ENCODE measurements around the gene UBE2E1.
"Not testable (repeated sequence)": the region's sequence is repeated elsewhere in the genome, so short reads cannot be mapped to it uniquely, and the experiment has no call there.

The UBE2E1 gene

GRCh38 chr3:23837691-23838090, 31.9 kb downstream of the UBE2E1 start:
- TF ChIP-seq, protein P1, sequence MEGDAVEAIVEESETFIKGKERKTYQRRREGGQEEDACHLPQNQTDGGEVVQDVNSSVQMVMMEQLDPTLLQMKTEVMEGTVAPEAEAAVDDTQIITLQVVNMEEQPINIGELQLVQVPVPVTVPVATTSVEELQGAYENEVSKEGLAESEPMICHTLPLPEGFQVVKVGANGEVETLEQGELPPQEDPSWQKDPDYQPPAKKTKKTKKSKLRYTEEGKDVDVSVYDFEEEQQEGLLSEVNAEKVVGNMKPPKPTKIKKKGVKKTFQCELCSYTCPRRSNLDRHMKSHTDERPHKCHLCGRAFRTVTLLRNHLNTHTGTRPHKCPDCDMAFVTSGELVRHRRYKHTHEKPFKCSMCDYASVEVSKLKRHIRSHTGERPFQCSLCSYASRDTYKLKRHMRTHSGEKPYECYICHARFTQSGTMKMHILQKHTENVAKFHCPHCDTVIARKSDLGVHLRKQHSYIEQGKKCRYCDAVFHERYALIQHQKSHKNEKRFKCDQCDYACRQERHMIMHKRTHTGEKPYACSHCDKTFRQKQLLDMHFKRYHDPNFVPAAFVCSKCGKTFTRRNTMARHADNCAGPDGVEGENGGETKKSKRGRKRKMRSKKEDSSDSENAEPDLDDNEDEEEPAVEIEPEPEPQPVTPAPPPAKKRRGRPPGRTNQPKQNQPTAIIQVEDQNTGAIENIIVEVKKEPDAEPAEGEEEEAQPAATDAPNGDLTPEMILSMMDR (IDR thresholded peaks at IDR 0.05) = no peak
- no peaks in the 10 kb centered on the region for H3K9me3 ChIP-seq
- H3K4me1 ChIP-seq (ENCODE audit: control insufficient read depth in 1 of 2, insufficient read depth in 1 of 2, low read depth in 1 of 2, low read length in 1 of 2) = peaks cover 8 to 9% of the 10 kb centered on the region in 2 experiments

GRCh38 chr3:23840521-23840920, 34.8 kb downstream of the UBE2E1 start:
- Histone ChIP-seq H3K4me1 (ENCODE audit: control insufficient read depth in 1 of 2, insufficient read depth in 1 of 2, low read depth in 1 of 2, low read length in 1 of 2) (peaks cover 8 to 9% of the 10 kb centered on the region in 2 experiments), H3K27me3 (no peaks in the 10 kb centered on the region), H3K4me3 (ENCODE audit: low read depth in 1 of 2, low read length in 1 of 2) (no peak overlapping the region), H3K9me3 (no peaks in the 10 kb centered on the region), H3K36me3 (peaks cover 5% of the 10 kb centered on the region), H3K27ac (no peak overlapping the region)
- TF ChIP-seq, protein P1 (IDR thresholded peaks at IDR 0.05) = no peak

More at GRCh38 chr3:23837691-23838090, 31.9 kb downstream of the UBE2E1 start:
- H3K27ac ChIP-seq = no peak overlapping the region
- no peaks in the 10 kb centered on the region for H3K36me3 ChIP-seq
- no peak overlapping the region for H3K4me3 ChIP-seq (ENCODE audit: low read depth in 1 of 2, low read length in 1 of 2)
- H3K27me3 ChIP-seq = no peaks in the 10 kb centered on the region

DNA sequence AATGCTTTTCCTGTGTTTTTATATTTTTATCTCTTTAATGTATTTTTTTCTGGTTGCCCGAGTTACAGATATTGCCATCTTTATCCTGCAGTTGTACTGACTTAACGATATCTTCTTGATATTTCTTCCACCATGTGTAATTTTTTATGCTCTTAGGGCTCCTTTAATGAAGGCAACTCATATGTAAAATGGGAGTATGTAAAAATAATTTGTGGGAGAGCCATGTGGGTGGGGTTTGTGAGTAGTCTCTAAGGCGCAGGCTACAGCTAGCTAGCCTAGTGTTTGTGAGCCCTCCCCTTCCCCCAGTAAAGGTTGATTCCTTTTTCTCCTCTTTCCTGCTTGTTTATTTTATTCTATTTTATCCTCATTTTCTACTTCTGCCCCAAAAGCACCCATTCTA, 38.1 kb downstream of the UBE2E1 start:
- Histone ChIP-seq H3K27ac (no peak overlapping the region), H3K9me3 (no peaks in the 10 kb centered on the region), H3K4me3 (ENCODE audit: low read depth in 1 of 2, low read length in 1 of 2) (no peak overlapping the region), H3K4me1 (ENCODE audit: control insufficient read depth in 1 of 2, insufficient read depth in 1 of 2, low read depth in 1 of 2, low read length in 1 of 2) (peaks cover 8 to 9% of the 10 kb centered on the region in 2 experiments), H3K27me3 (no peaks in the 10 kb centered on the region), H3K36me3 (peaks cover 5% of the 10 kb centered on the region)
- TF ChIP-seq, protein P1 (IDR thresholded peaks at IDR 0.05) = no peak

GRCh38 chr3:23845326-23846216, 39.8 kb downstream of the UBE2E1 start:
- Histone ChIP-seq H3K9me3 (no peaks in the 10 kb centered on the region), H3K36me3 (peaks cover 5% of the 10 kb centered on the region), H3K4me3 (ENCODE audit: low read depth in 1 of 2, low read length in 1 of 2) (no peak overlapping the region), H3K27ac (no peak overlapping the region), H3K4me1 (ENCODE audit: control insufficient read depth in 1 of 2, insufficient read depth in 1 of 2, low read depth in 1 of 2, low read length in 1 of 2) (peaks cover 8 to 9% of the 10 kb centered on the region in 2 experiments), H3K27me3 (no peaks in the 10 kb centered on the region)
- TF ChIP-seq, protein P1 (IDR thresholded peaks at IDR 0.05) = no peak

DNA sequence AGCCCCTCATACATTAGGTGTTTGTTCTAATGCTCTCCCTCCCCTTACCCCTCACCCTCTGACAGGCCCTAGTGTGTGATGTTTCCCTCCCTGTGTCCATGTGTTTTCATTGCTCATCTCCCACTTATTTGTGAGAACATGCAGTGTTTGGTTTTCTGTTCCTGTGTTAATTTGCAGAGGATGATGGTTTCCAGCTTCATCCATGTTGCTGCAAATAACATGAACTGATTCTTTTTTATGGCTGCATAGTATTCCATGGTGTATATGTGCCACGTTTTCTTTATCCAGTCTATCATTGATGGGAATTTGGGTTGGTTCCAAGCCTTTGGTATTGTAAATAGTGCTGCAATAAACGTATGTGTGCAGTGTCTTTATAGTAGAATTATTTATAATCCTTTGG, 43.7 kb downstream of the UBE2E1 start:
- not testable (repeated sequence) for H3K4me3 ChIP-seq (ENCODE audit: low read depth in 1 of 2, low read length in 1 of 2); H3K9me3 ChIP-seq; H3K36me3 ChIP-seq; H3K27me3 ChIP-seq; H3K27ac ChIP-seq
- H3K4me1 ChIP-seq (ENCODE audit: control insufficient read depth in 1 of 2, insufficient read depth in 1 of 2, low read depth in 1 of 2, low read length in 1 of 2) = peaks cover 15 to 16% of the 10 kb centered on the region in 2 experiments

DNA sequence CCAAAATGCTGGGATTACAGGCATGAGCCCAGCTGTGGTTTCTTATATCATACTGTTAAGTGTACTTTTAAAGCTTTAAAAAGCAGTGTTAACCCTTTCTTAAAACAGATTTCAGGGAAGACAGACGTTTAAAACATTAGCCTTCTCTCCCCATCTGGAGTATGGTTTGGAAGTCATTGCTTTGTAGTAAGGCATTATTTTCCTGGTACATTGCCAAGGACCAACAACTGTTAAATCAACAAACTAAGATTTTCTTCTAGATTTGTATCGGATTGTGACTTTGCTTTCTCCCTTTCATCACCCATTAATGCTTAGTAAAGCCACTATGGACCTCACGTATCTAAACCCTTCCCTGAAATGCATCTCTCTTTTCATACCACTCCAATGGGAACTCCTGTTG, 50.5 kb downstream of the UBE2E1 start:
- TF ChIP-seq, protein P1 (IDR thresholded peaks at IDR 0.05) = no peak
- peaks cover 7 to 8% of the 10 kb centered on the region in 2 experiments for H3K4me1 ChIP-seq (ENCODE audit: control insufficient read depth in 1 of 2, insufficient read depth in 1 of 2, low read depth in 1 of 2, low read length in 1 of 2)
- no peaks in the 10 kb centered on the region for H3K9me3 ChIP-seq
- no peaks in the 10 kb centered on the region for H3K27me3 ChIP-seq
- no peaks in the 10 kb centered on the region for H3K36me3 ChIP-seq
- no peak overlapping the region for H3K4me3 ChIP-seq (ENCODE audit: low read depth in 1 of 2, low read length in 1 of 2)
- no peak overlapping the region for H3K27ac ChIP-seq
